A673 (cell line): ENCODE results near the gene KCTD21. TPM values are rescaled to one million over a fixed set of nuclear protein-coding genes. Genes with fewer than 3 reads are reported as not detected.

Experiments used
- BruUV-seq: library from RNA; stranded (reverse); fragments of 400-500 nt; replicated peaks from 2 replicates; lab custom pipeline; 2021; lab: Mats Ljungman, UMichigan
- CTCF ChIA-PET: fragments of 300-600 bp; sonication (Branson Sonifier 250); formaldehyde crosslinking; loops from one replicate; lab custom pipeline; 2022; ENCODE audit warnings: antibody characterized with exemption; lab: Charles Lee
- POLR2A ChIA-PET: fragments of 300-600 bp; sonication (Branson Sonifier 250); formaldehyde crosslinking; loops from one replicate; lab custom pipeline; 2022; ENCODE audit warnings: antibody characterized with exemption; ENCODE audit not compliant: low non-redundant PET; lab: Charles Lee
- DNase-seq: peaks from one replicate; pipeline ENCODE4 v3.0.0-alpha.2; 2015; ENCODE audit warnings: low spot score
- H3K27ac ChIP-seq: fragments of 200-600 bp; sonication (generic); 2 replicates; pipeline ENCODE4 v1.5.1; 2016; ENCODE audit warnings: mixed run types, low read depth, mild to moderate bottlenecking, mixed read lengths, antibody characterized with exemption, low read length; ENCODE audit not compliant: poor library complexity, severe bottlenecking
- H3K27me3 ChIP-seq: fragments of 200-600 bp; sonication (generic); replicated peaks from 2 replicates; pipeline ENCODE4 v1.6.1; 2017; ENCODE audit warnings: mixed run types, low read depth, mild to moderate bottlenecking, mixed read lengths, antibody characterized with exemption, low read length; ENCODE audit not compliant: insufficient read depth, poor library complexity
- H3K36me3 ChIP-seq: fragments of 200-600 bp; sonication (generic); 2 replicates; pipeline ENCODE4 v1.6.1; 2016; ENCODE audit warnings: mixed run types, mild to moderate bottlenecking, mixed read lengths, antibody characterized with exemption, low read length; ENCODE audit not compliant: insufficient read depth, poor library complexity, severe bottlenecking
- H3K4me1 ChIP-seq: fragments of 200-600 bp; sonication (generic); 2 replicates; pipeline ENCODE4 v1.6.1; 2017; ENCODE audit warnings: mixed run types, mild to moderate bottlenecking, mixed read lengths, antibody characterized with exemption, low read length; ENCODE audit not compliant: insufficient read depth, poor library complexity, severe bottlenecking
- H3K4me3 ChIP-seq: fragments of 200-600 bp; sonication (generic); 2 replicates; pipeline ENCODE4 v1.5.1; 2016; ENCODE audit warnings: low read depth, mixed run types, mild to moderate bottlenecking, mixed read lengths, low read length; ENCODE audit not compliant: poor library complexity, severe bottlenecking
- H3K9me3 ChIP-seq: fragments of 200-600 bp; sonication (generic); 2 replicates; pipeline ENCODE4 v1.6.1; 2016; ENCODE audit warnings: mixed run types, low read depth, mild to moderate bottlenecking, mixed read lengths, antibody characterized with exemption, low read length; ENCODE audit not compliant: poor library complexity, severe bottlenecking
- EZH2 ChIP-seq: fragments of 200-600 bp; sonication (generic); IDR thresholded peaks from 2 replicates; pipeline ENCODE4 v1.6.1; 2017; ENCODE audit warnings: borderline replicate concordance, low read depth, mild to moderate bottlenecking, mixed read lengths, antibody characterized with exemption, low read length; ENCODE audit not compliant: poor library complexity, severe bottlenecking
- intact Hi-C: fragments of 100-400 bp; cut with micrococcal nuclease; formaldehyde crosslinking; loops from one replicate; pipeline ENCODE4 v1.10.0; 2022; ENCODE audit not compliant: unreplicated experiment
- total RNA-seq: library from RNA; stranded (reverse); gene quantifications from 2 replicates; pipeline ENCODE4 v1.2.3, GENCODE V29; 2021
- TF ChIP-seq, protein P1 (sequence below): fragments of 300-800, 200-600 bp; sonication (generic); conservative IDR thresholded peaks from 2 replicates; pipeline ENCODE4 v1.5.1; 2017; ENCODE audit warnings: low read depth, mild to moderate bottlenecking, antibody characterized with exemption, low read length, moderate library complexity, mixed read lengths

Gene KCTD21
- total RNA-seq, 1 experiment from 2014 or later = 3.5 TPM

DNA sequence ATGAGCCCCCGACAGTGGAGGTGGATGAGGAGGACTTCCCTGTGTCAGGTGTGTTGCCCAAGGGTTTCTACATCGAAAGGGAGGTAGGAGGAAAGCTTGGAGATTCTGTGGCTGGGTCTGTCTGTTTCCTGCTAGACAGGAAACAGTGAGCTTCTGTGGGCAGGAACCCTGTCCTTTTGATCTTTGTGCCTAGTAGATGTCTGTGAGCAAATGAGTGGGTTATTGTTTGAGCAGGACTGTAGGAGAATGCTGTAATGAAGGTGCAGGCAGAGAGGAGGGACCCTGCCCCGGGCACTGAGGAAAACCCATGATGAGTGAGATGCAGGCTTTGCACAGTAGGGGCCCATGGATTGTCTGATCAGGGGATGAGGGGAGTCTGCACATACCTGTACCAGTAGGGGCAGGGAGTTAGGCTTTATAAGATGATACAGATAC lies 14.3 kb upstream of the KCTD21 start:
- CTCF ChIA-PET = no interaction called here

DNA sequence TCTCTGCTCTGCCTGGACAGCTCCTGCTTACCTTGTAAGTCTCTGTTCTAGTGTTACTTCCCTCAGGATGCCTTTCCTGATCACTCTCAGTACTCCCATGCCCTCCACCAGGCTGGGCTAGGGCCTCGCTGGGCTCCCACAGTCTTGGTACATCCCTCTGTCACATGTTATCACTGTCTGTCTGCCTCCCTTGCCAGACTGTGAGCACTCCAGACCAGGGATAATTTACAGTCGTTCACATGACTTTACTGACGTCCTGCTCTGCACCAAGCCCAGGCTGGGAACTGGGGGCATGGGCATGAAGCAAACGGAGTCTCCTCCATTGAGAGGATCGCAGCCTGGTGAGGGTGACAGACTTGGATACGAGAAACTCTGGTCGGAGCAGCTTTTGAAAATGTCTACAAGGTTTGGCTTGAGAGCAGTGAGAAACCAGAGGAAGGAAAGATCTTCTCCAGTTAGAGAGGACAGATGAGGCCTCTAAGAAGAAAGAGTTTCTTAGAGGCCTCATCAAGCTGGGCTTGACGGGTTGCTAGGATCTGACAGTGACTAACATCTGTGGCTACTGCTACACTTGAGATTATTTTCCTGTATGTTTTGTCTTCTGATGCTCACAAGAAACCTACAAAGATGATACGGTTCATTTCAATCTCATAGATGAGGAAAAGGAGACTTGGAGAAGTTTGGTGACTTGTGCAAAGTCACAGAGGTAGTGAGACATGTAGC lies 12.8 kb upstream of the KCTD21 start:
- H3K27ac ChIP-seq = no peak overlapping the region
- ChIA-PET POLR2A (no interaction called here), CTCF (interaction anchor here (0.6 kb wide), 1 partner anchor 88 kb away, joined by 3 read pairs; no protein-coding TSS in a partner anchor)
- BruUV-seq = no TSS peak
- no peak for DNase-seq
- H3K9me3 ChIP-seq = no peaks in the 10 kb centered on the region
- H3K27me3 ChIP-seq = no peaks in the 10 kb centered on the region
- H3K36me3 ChIP-seq = no peaks in the 10 kb centered on the region
- no peaks in the 10 kb centered on the region for H3K4me1 ChIP-seq
- TF ChIP-seq EZH2 = no peak
- TF ChIP-seq, protein P1, sequence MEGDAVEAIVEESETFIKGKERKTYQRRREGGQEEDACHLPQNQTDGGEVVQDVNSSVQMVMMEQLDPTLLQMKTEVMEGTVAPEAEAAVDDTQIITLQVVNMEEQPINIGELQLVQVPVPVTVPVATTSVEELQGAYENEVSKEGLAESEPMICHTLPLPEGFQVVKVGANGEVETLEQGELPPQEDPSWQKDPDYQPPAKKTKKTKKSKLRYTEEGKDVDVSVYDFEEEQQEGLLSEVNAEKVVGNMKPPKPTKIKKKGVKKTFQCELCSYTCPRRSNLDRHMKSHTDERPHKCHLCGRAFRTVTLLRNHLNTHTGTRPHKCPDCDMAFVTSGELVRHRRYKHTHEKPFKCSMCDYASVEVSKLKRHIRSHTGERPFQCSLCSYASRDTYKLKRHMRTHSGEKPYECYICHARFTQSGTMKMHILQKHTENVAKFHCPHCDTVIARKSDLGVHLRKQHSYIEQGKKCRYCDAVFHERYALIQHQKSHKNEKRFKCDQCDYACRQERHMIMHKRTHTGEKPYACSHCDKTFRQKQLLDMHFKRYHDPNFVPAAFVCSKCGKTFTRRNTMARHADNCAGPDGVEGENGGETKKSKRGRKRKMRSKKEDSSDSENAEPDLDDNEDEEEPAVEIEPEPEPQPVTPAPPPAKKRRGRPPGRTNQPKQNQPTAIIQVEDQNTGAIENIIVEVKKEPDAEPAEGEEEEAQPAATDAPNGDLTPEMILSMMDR = no peak
- intact Hi-C loops = no loop called here
- H3K4me3 ChIP-seq = no peak overlapping the region

More for the DNA sequence above, 14.3 kb upstream of the KCTD21 start:
- no peak overlapping the region for H3K27ac ChIP-seq
- H3K9me3 ChIP-seq = no peaks in the 10 kb centered on the region
- no peak for TF ChIP-seq EZH2
- TF ChIP-seq, protein P1 = no peak
- no peaks in the 10 kb centered on the region for H3K4me1 ChIP-seq
- H3K4me3 ChIP-seq = no peak overlapping the region
- POLR2A ChIA-PET = no interaction called here
- no peaks in the 10 kb centered on the region for H3K36me3 ChIP-seq
- H3K27me3 ChIP-seq = no peaks in the 10 kb centered on the region
- BruUV-seq = no TSS peak
- DNase-seq = no peak
- intact Hi-C loops = no loop called here

DNA sequence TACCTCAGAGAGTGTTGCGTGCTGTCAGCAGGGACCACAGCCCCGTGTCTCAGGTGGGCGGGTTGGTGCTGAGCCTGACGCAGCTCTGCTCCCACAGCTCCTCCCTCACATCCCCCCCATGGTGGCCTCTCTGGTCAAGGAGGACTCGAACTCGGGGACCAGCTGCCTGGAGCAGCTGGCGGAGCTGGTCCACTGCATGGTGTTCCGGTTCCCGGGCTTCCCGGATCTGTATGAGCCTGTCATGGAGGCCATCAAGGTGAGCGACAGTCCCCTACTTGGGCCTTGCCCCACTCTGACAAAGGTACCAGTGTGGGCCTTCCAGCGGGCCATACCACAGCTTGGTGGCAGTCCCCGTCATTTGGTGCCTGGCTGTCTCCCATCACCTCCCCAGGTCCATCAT lies 12.1 kb upstream of the KCTD21 start:
- no peaks in the 10 kb centered on the region for H3K9me3 ChIP-seq
- H3K27me3 ChIP-seq = no peaks in the 10 kb centered on the region
- TF ChIP-seq, protein P1 = no peak
- TF ChIP-seq EZH2 = no peak
- H3K4me1 ChIP-seq = no peaks in the 10 kb centered on the region
- no peak overlapping the region for H3K27ac ChIP-seq
- H3K4me3 ChIP-seq = no peak overlapping the region
- POLR2A ChIA-PET = no interaction called here
- H3K36me3 ChIP-seq = no peaks in the 10 kb centered on the region
- BruUV-seq = no TSS peak
- CTCF ChIA-PET = no interaction called here
- intact Hi-C loops = no loop called here
- DNase-seq = no peak
